ENCODE measurements around the gene RGL1.

RGL1 gene

GRCh38 chr1:183889095-183889494 lies 84.2 kb downstream of the RGL1 start:
- DNase-seq (ENCODE audit: low spot score) = no peak

GRCh38 chr1:183891158-183891856 lies 86.4 kb downstream of the RGL1 start:
- DNase-seq (ENCODE audit: low spot score) = no peak

- DNase-seq (ENCODE audit: low spot score) = peak; percentile 19
Measured at GRCh38 chr1:183892351-183892793, 87.5 kb downstream of the RGL1 start.

- no peak for DNase-seq (ENCODE audit: low spot score)
Measured at GRCh38 chr1:183893561-183894289, 88.8 kb downstream of the RGL1 start.

GRCh38 chr1:183894290-183894565 lies 89.3 kb downstream of the RGL1 start:
- no peak for DNase-seq (ENCODE audit: low spot score)

GRCh38 chr1:183896466-183897048 lies 91.6 kb downstream of the RGL1 start:
- no peak for DNase-seq (ENCODE audit: low spot score)

GRCh38 chr1:183898001-183898396 lies 93.1 kb downstream of the RGL1 start:
- DNase-seq (ENCODE audit: low spot score) = no peak

- DNase-seq (ENCODE audit: low spot score) = no peak
Measured at GRCh38 chr1:183898610-183899009, 93.7 kb downstream of the RGL1 start.

- DNase-seq (ENCODE audit: low spot score) = no peak
Measured at GRCh38 chr1:183901748-183902330, 96.9 kb downstream of the RGL1 start.

GRCh38 chr1:183903101-183903500 lies 98.2 kb downstream of the RGL1 start:
- DNase-seq (ENCODE audit: low spot score) = no peak

GRCh38 chr1:183905508-183906113 lies 100.7 kb downstream of the RGL1 start:
- DNase-seq (ENCODE audit: low spot score) = no peak

GRCh38 chr1:183907070-183907469 lies 102.2 kb downstream of the RGL1 start:
- no peak for DNase-seq (ENCODE audit: low spot score)

GRCh38 chr1:183908079-183908478 lies 103.2 kb downstream of the RGL1 start:
- DNase-seq (ENCODE audit: low spot score) = no peak

GRCh38 chr1:183909672-183910071 lies 104.8 kb downstream of the RGL1 start:
- DNase-seq (ENCODE audit: low spot score) = no peak

- no peak for DNase-seq (ENCODE audit: low spot score)
Measured at GRCh38 chr1:183910845-183911244, 105.9 kb downstream of the RGL1 start.

- DNase-seq (ENCODE audit: low spot score) = no peak
Measured at GRCh38 chr1:183911285-183911684, 106.4 kb downstream of the RGL1 start.

GRCh38 chr1:183912265-183912886 lies 107.5 kb downstream of the RGL1 start:
- DNase-seq (ENCODE audit: low spot score) = no peak

- no peak for DNase-seq (ENCODE audit: low spot score)
Measured at GRCh38 chr1:183913567-183913993, 108.7 kb downstream of the RGL1 start.

GRCh38 chr1:183914276-183914675 lies 109.4 kb downstream of the RGL1 start:
- no peak for DNase-seq (ENCODE audit: low spot score)

- no peak for DNase-seq (ENCODE audit: low spot score)
Measured at GRCh38 chr1:183914891-183915290, 110.0 kb downstream of the RGL1 start.

- DNase-seq (ENCODE audit: low spot score) = peak; percentile 54
Measured at GRCh38 chr1:183915625-183916510, 110.9 kb downstream of the RGL1 start.

All from HuH-7 (cell line).